Measurements from ENCODE around the gene HGFAC.

The HGFAC gene

GRCh38 chr4:3401436-3402171, 40.2 kb upstream of the HGFAC start:
- no peak overlapping the region for H3K4me3 ChIP-seq (replicated peaks; ENCODE audit: insufficient read depth, low read length)
- DNase-seq (ENCODE audit: low read depth in 1 of 2, low spot score in 1 of 2): no peak
- TF ChIP-seq REST (IDR thresholded peaks at IDR 0.05; ENCODE audit: insufficient replicate concordance, low read depth): no peak
- no peak for TF ChIP-seq GABPA (IDR thresholded peaks at IDR 0.05; ENCODE audit: low read depth)
- TF ChIP-seq SPI1 (IDR thresholded peaks at IDR 0.05; ENCODE audit: borderline replicate concordance, low read depth): no peak
- no peak for TF ChIP-seq POLR2AphosphoS5 (IDR thresholded peaks at IDR 0.05; ENCODE audit: low read depth)
- no peak for TF ChIP-seq CTCF (IDR thresholded peaks at IDR 0.05; ENCODE audit: insufficient read depth, low read length)
- H3K27ac ChIP-seq (replicated peaks): no peak overlapping the region
- H3K27me3 ChIP-seq (ENCODE audit: insufficient read depth, poor library complexity, severe bottlenecking): no peaks in the 10 kb centered on the region

GRCh38 chr4:3402491-3403347, 39.0 kb upstream of the HGFAC start:
- H3K4me3 ChIP-seq (replicated peaks; ENCODE audit: insufficient read depth, low read length): no peak overlapping the region
- no peak for DNase-seq (ENCODE audit: low read depth in 1 of 2, low spot score in 1 of 2)
- TF ChIP-seq POLR2AphosphoS5 (IDR thresholded peaks at IDR 0.05; ENCODE audit: low read depth): no peak
- TF ChIP-seq CTCF (IDR thresholded peaks at IDR 0.05; ENCODE audit: insufficient read depth, low read length): no peak
- TF ChIP-seq GABPA (IDR thresholded peaks at IDR 0.05; ENCODE audit: low read depth): no peak
- no peak for TF ChIP-seq REST (IDR thresholded peaks at IDR 0.05; ENCODE audit: insufficient replicate concordance, low read depth)
- TF ChIP-seq SPI1 (IDR thresholded peaks at IDR 0.05; ENCODE audit: borderline replicate concordance, low read depth): no peak
- no peaks in the 10 kb centered on the region for H3K27me3 ChIP-seq (ENCODE audit: insufficient read depth, poor library complexity, severe bottlenecking)
- no peak overlapping the region for H3K27ac ChIP-seq (replicated peaks)

- TF ChIP-seq REST (IDR thresholded peaks at IDR 0.05; ENCODE audit: insufficient replicate concordance, low read depth) (no peak), SPI1 (IDR thresholded peaks at IDR 0.05; ENCODE audit: borderline replicate concordance, low read depth) (no peak), GABPA (IDR thresholded peaks at IDR 0.05; ENCODE audit: low read depth) (no peak), POLR2AphosphoS5 (IDR thresholded peaks at IDR 0.05; ENCODE audit: low read depth) (no peak), CTCF (IDR thresholded peaks at IDR 0.05; ENCODE audit: insufficient read depth, low read length) (no peak)
- DNase-seq (ENCODE audit: low read depth in 1 of 2, low spot score in 1 of 2): no peak
- Histone ChIP-seq H3K27ac (replicated peaks) (no peak overlapping the region), H3K27me3 (ENCODE audit: insufficient read depth, poor library complexity, severe bottlenecking) (no peaks in the 10 kb centered on the region), H3K4me3 (replicated peaks; ENCODE audit: insufficient read depth, low read length) (no peak overlapping the region)
Measured at GRCh38 chr4:3403348-3403906, 38.3 kb upstream of the HGFAC start.
